GM19025 (cell line): ENCODE data around the gene PNO1.
"Not testable (repeated sequence)": the region's sequence is repeated elsewhere in the genome, so short reads cannot be mapped to it uniquely, and the experiment has no call there.

ENCODE experiments used
- ATAC-seq: cut with Tn5 transposase; IDR thresholded peaks from one replicate; pipeline ENCODE4 v1.9.1; 2021; ENCODE audit warnings: mild to moderate bottlenecking, low read depth, moderate library complexity; ENCODE audit not compliant: unreplicated experiment

The PNO1 gene

GRCh38 chr2:68156419-68156818, 1.3 kb upstream of the PNO1 start:
- no peak for ATAC-seq

- ATAC-seq = peak; percentile 20
These were observed 686 bp upstream of the PNO1 start for GRCh38 chr2:68157002-68157401.

GRCh38 chr2:68158134-68158447, 403 bp downstream of the PNO1 start:
- no peak for ATAC-seq

- no peak for ATAC-seq
These were observed 6.0 kb downstream of the PNO1 start for GRCh38 chr2:68163641-68164040.

- no peak for ATAC-seq
These were observed 9.5 kb downstream of the PNO1 start for GRCh38 chr2:68167186-68167585.

GRCh38 chr2:68169308-68169707, 11.6 kb downstream of the PNO1 start:
- no peak for ATAC-seq

- ATAC-seq = no peak
These were observed 13.5 kb downstream of the PNO1 start for GRCh38 chr2:68171146-68171545.

- no peak for ATAC-seq
These were observed 14.0 kb downstream of the PNO1 start for GRCh38 chr2:68171684-68172083.

GRCh38 chr2:68172521-68172920, 14.8 kb downstream of the PNO1 start:
- no peak for ATAC-seq

GRCh38 chr2:68172990-68173700, 15.5 kb downstream of the PNO1 start:
- ATAC-seq = no peak

GRCh38 chr2:68175210-68175609, 17.5 kb downstream of the PNO1 start:
- not testable (repeated sequence) for ATAC-seq

- no peak for ATAC-seq
These were observed 19.0 kb downstream of the PNO1 start for GRCh38 chr2:68176657-68177056.

- ATAC-seq = no peak
These were observed 19.9 kb downstream of the PNO1 start for GRCh38 chr2:68177541-68177940.

GRCh38 chr2:68178432-68178831, 20.7 kb downstream of the PNO1 start:
- no peak for ATAC-seq

- no peak for ATAC-seq
These were observed 21.4 kb downstream of the PNO1 start for GRCh38 chr2:68178954-68179627.

- no peak for ATAC-seq
These were observed 25.2 kb downstream of the PNO1 start for GRCh38 chr2:68182902-68183301.

- no peak for ATAC-seq
These were observed 28.0 kb downstream of the PNO1 start for GRCh38 chr2:68185541-68186164.

- ATAC-seq = no peak
These were observed 29.6 kb downstream of the PNO1 start for GRCh38 chr2:68187329-68187728.

- ATAC-seq = no peak
These were observed 31.1 kb downstream of the PNO1 start for GRCh38 chr2:68188831-68189230.

- ATAC-seq = no peak
These were observed 32.5 kb downstream of the PNO1 start for GRCh38 chr2:68189991-68190784.
